HAP-1 (cell line): Measurements from ENCODE around the gene NUBP2.
A peak's percentile ranks its signal among the peaks of the same experiment; 100 is the strongest.

Source experiments
- DNase-seq, 2 experiments: peaks; one replicate each; pipeline ENCODE4 v3.0.0-alpha.2; 2016 to 2020; ENCODE audit warnings: low spot score in 2 of 2
- H3K27me3 ChIP-seq: fragments of 250-450 bp; sonication (Bioruptor Pico); 2 replicates; pipeline ENCODE4 v1.5.1; 2020; ENCODE audit warnings: low read depth, mild to moderate bottlenecking, moderate library complexity
- H3K36me3 ChIP-seq: fragments of 250-450 bp; sonication (Bioruptor Pico); replicated peaks from 2 replicates; pipeline ENCODE4 v1.5.1; 2020; ENCODE audit warnings: mild to moderate bottlenecking
- H3K4me1 ChIP-seq: fragments of 250-450 bp; sonication (Bioruptor Pico); 2 replicates; pipeline ENCODE4 v1.5.1; 2020; ENCODE audit warnings: mild to moderate bottlenecking
- H3K4me3 ChIP-seq: fragments of 250-450 bp; sonication (Bioruptor Pico); 2 replicates; pipeline ENCODE4 v1.5.1; 2020; ENCODE audit warnings: mild to moderate bottlenecking, moderate library complexity
- H3K9me3 ChIP-seq: fragments of 250-450 bp; sonication (Bioruptor Pico); 2 replicates; pipeline ENCODE4 v1.5.1; 2020; ENCODE audit warnings: mild to moderate bottlenecking, moderate library complexity
- in situ Hi-C: fragments of 300-500 bp; cut with MboI; formaldehyde crosslinking; loops from 3 replicates; pipeline ENCODE4 v1.14.3; 2020; ENCODE audit warnings: low sequenced_read_pairs, inconsistent platforms, mixed read lengths

NUBP2 gene

DNA sequence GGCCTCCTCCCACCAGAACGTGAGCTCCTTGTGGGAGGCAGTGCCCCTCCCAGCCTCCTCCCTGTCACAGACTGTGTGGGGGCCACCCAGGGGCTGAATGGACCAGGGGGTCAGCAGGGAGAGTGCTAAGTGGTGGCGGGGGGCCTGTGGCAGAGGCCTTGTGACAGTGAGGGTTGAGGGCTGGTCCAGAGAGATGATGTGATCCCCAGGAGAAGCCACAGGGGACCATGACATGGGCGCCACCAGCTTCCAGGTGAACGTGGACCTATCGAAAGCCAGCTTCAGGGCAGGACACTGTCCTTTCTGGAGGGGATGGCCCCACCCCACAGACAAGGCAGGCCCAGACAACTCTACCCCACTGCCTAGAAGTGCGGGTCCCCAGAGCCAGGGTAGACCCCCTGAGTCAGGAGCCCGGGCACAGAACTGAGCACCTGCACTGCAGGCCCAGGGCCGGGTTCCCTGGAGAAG lies 3.5 kb upstream of the NUBP2 start:
- peaks cover 2% of the 10 kb centered on the region; the same call in 1 of the 2 replicates for H3K4me1 ChIP-seq
- peaks cover 23% of the 10 kb centered on the region for H3K36me3 ChIP-seq
- in situ Hi-C loops, result no loop called here

GRCh38 chr16:1779741-1780676 lies 2.8 kb upstream of the NUBP2 start:
- no peaks in the 10 kb centered on the region for H3K9me3 ChIP-seq
- no peaks in the 10 kb centered on the region for H3K4me1 ChIP-seq
- DNase-seq, result no peak
- no peak overlapping the region for H3K4me3 ChIP-seq
- in situ Hi-C loops, result no loop called here
- peaks cover 23% of the 10 kb centered on the region for H3K36me3 ChIP-seq
- H3K27me3 ChIP-seq, result no peaks in the 10 kb centered on the region

More for the DNA sequence above, 3.5 kb upstream of the NUBP2 start:
- no peak for DNase-seq
- H3K27me3 ChIP-seq, result no peaks in the 10 kb centered on the region
- no peak overlapping the region for H3K4me3 ChIP-seq
- no peaks in the 10 kb centered on the region for H3K9me3 ChIP-seq

DNA sequence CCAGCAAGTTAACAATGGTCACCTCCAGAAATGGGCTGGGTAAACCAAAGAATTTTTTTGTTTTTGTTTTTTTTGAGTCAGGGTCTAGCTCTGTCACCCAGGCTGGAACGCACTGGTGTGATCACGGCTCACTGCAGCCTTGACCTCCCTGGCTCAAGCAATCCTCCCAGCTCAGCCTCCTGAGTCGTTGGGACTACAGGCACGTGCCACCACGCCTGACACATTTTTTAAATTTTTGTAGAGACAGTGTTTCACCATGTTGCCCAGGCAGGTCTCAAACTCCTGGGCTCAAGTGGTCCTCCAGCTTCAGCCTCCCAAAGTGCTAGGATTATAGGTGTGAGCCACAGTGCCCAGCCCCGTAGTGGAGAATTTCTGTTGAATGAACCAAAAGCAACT lies 2.1 kb upstream of the NUBP2 start:
- H3K4me3 ChIP-seq, result no peak overlapping the region
- in situ Hi-C loops, result no loop called here
- no peaks in the 10 kb centered on the region for H3K9me3 ChIP-seq
- H3K36me3 ChIP-seq, result peaks cover 17% of the 10 kb centered on the region
- DNase-seq, result no peak
- no peaks in the 10 kb centered on the region for H3K27me3 ChIP-seq
- H3K4me1 ChIP-seq, result no peaks in the 10 kb centered on the region

- in situ Hi-C loops, result no loop called here
- no peaks in the 10 kb centered on the region for H3K27me3 ChIP-seq
- peaks cover 14% of the 10 kb centered on the region for H3K36me3 ChIP-seq
- DNase-seq, result no peak
- no peaks in the 10 kb centered on the region for H3K9me3 ChIP-seq
- no peaks in the 10 kb centered on the region for H3K4me1 ChIP-seq
- H3K4me3 ChIP-seq, result peak overlapping the region; percentile 76
Measured at GRCh38 chr16:1781254-1781653, 1.5 kb upstream of the NUBP2 start.

GRCh38 chr16:1781758-1782407 lies 877 bp upstream of the NUBP2 start:
- H3K4me3 ChIP-seq, result peak overlapping the region; percentile 76
- H3K36me3 ChIP-seq, result peaks cover 14% of the 10 kb centered on the region
- no peaks in the 10 kb centered on the region for H3K27me3 ChIP-seq
- no peaks in the 10 kb centered on the region for H3K9me3 ChIP-seq
- DNase-seq, result no peak
- no peaks in the 10 kb centered on the region for H3K4me1 ChIP-seq
- in situ Hi-C loops, result no loop called here

DNA sequence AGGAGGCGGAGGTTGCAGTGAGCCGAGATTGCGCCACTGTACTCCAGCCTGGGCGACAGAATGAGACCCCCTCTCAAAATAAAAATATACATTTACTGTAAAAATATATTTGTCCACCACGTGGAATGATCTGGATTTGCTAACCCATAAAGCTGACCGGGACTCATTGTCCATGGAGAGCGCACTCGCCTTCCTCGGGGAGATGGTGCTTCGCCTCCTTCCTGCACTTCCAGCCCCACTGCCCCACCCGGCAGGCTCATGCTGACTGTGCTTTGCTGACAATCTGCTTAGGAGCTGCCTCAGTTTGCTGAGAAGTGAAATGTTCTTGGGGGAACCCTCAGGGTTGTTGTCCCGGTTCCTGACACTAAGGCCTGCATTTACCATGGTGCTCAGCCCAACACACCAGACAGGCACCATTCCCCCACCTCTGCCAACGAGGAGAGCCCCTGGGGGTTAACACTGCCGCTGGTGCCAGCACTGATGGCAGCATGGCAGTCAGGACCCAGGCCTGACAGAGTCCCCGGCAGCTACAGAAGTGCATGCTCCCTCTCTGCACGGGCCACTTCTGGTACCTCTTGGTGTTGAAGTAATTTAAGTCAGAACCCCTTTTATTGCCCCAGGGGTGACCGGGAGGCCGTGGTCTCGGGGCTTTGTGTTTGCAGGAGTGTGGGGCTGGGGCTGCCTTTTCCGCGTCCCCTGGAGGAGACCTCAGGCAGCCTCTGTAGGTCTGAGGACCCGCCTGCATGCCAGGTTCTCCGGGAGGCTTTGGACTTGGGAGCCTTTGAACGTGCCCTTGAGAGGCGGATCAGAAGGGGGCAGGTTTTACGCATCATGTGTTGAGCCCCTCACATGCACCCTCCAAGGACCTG lies 2.5 kb downstream of the NUBP2 start:
- H3K9me3 ChIP-seq, result no peaks in the 10 kb centered on the region
- H3K36me3 ChIP-seq, result peaks cover 10% of the 10 kb centered on the region
- no peaks in the 10 kb centered on the region for H3K4me1 ChIP-seq
- DNase-seq, result no peak
- H3K27me3 ChIP-seq, result no peaks in the 10 kb centered on the region
- H3K4me3 ChIP-seq, result no peak overlapping the region
- in situ Hi-C loops, result no loop called here

DNA sequence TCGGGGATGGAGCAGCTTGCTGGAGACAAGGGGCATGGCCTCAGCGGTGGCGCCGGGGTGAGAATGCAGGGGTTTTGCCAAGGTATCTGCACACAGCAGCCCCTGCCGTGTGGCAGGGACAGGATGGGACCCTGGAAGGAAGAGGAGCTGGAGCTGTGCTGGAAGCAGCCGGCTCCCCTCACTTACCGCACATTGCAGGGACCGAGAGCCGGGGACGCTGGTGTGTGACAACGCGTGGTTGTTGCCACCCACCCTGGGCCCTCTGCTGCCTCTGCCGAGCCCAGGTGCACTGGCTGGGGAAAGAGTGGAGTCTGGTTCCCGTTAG lies 3.0 kb downstream of the NUBP2 start:
- H3K27me3 ChIP-seq, result no peaks in the 10 kb centered on the region
- H3K36me3 ChIP-seq, result peaks cover 10% of the 10 kb centered on the region
- H3K4me1 ChIP-seq, result no peaks in the 10 kb centered on the region
- no peak overlapping the region for H3K4me3 ChIP-seq
- no peak for DNase-seq
- in situ Hi-C loops, result no loop called here
- H3K9me3 ChIP-seq, result no peaks in the 10 kb centered on the region

GRCh38 chr16:1786242-1787055 lies 3.7 kb downstream of the NUBP2 start:
- Histone ChIP-seq H3K36me3 (peaks cover 10% of the 10 kb centered on the region), H3K9me3 (no peaks in the 10 kb centered on the region), H3K4me3 (no peak overlapping the region), H3K27me3 (no peaks in the 10 kb centered on the region), H3K4me1 (no peaks in the 10 kb centered on the region)
- in situ Hi-C loops, result no loop called here
- DNase-seq, result peak in 1 of 2 experiments; percentile 13

DNA sequence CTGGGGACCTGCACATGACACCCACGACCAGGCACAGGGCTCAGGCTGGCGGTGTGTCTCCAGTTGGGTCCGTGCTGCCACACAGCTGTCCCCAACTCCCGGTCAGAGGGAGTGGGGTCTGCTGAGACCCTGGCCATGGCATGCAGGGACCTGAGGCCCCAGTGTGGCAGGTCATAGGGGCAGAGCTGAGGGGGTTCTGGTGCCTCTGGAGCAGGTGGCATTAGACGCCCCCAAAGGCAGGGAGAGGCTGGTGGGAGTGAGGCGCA lies 4.2 kb downstream of the NUBP2 start:
- peaks cover 10% of the 10 kb centered on the region for H3K36me3 ChIP-seq
- H3K4me1 ChIP-seq, result no peaks in the 10 kb centered on the region
- in situ Hi-C loops, result no loop called here
- no peak overlapping the region for H3K4me3 ChIP-seq
- no peaks in the 10 kb centered on the region for H3K27me3 ChIP-seq
- no peak for DNase-seq
- H3K9me3 ChIP-seq, result no peaks in the 10 kb centered on the region

DNA sequence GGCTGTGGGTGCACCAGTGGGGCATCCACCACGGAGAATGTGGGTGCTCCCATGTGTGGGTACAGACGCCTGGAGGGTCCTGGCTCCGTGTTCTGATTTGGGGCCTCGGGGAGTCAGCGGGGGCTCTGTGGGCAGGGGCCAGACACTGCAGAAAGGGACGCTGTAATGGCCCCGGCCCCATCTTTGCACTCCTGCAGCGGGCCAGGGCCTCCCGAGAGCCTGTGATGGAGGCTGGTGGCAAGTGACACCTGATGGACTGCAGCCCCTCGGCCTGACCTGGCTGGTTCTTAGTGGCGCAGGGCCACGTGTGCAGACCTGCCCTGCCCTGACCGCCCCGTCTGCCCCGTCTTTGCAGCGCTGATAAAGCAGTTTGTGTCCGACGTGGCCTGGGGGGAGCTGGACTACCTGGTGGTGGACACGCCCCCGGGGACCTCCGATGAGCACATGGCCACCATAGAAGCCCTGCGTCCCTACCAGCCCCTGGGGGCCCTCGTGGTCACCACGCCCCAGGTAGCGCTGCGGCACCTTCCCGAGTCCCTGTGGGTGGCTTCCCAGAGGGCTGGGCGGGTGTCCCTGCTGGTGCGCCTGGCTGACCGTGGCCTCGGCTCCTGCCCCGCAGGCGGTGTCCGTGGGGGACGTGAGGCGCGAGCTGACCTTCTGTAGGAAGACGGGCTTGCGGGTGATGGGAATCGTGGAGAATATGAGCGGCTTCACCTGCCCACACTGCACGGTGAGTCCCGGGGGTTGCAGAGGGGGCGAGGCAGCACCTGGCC lies 4.7 kb downstream of the NUBP2 start:
- Histone ChIP-seq H3K27me3 (no peaks in the 10 kb centered on the region), H3K36me3 (peaks cover 10% of the 10 kb centered on the region), H3K9me3 (no peaks in the 10 kb centered on the region), H3K4me3 (no peak overlapping the region), H3K4me1 (no peaks in the 10 kb centered on the region)
- in situ Hi-C loops, result no loop called here
- DNase-seq, result no peak

- no peak overlapping the region for H3K4me3 ChIP-seq
- no peaks in the 10 kb centered on the region for H3K9me3 ChIP-seq
- no peaks in the 10 kb centered on the region for H3K27me3 ChIP-seq
- H3K36me3 ChIP-seq, result peaks cover 10% of the 10 kb centered on the region
- no peaks in the 10 kb centered on the region for H3K4me1 ChIP-seq
- in situ Hi-C loops, result no loop called here
- no peak for DNase-seq
Measured at GRCh38 chr16:1788095-1788707, 5.4 kb downstream of the NUBP2 start.

DNA sequence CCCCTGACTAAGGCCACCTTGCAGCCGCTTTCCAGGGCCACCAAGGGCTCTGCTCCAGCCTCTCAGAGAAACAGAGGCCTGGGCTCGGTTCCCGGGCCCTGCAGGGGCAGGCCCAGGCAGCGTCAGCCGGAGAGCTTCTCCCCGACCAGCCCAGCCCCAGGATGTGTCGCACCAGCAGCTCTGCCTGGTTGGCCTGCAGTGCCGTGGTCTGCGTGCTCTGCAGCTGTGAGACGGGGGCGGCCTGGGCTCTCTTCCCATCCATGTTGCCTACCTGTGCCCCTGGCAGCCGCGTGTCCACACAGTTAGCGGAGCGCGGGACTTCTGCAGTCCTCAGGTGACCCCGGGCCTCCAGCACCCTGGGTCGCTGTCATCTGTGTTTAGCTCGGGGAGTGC lies 5.9 kb downstream of the NUBP2 start:
- Histone ChIP-seq H3K36me3 (peaks cover 10% of the 10 kb centered on the region), H3K4me1 (no peaks in the 10 kb centered on the region), H3K4me3 (no peak overlapping the region), H3K27me3 (no peaks in the 10 kb centered on the region), H3K9me3 (no peaks in the 10 kb centered on the region)
- DNase-seq, result no peak
- in situ Hi-C loops, result no loop called here
